ENCODE measurements around the gene PPP1R1C. TPM values are rescaled to one million over a fixed set of nuclear protein-coding genes. Genes with fewer than 3 reads are reported as not detected.

PPP1R1C gene
- total RNA-seq, 2 experiments from 2014 or later = not detected

DNA sequence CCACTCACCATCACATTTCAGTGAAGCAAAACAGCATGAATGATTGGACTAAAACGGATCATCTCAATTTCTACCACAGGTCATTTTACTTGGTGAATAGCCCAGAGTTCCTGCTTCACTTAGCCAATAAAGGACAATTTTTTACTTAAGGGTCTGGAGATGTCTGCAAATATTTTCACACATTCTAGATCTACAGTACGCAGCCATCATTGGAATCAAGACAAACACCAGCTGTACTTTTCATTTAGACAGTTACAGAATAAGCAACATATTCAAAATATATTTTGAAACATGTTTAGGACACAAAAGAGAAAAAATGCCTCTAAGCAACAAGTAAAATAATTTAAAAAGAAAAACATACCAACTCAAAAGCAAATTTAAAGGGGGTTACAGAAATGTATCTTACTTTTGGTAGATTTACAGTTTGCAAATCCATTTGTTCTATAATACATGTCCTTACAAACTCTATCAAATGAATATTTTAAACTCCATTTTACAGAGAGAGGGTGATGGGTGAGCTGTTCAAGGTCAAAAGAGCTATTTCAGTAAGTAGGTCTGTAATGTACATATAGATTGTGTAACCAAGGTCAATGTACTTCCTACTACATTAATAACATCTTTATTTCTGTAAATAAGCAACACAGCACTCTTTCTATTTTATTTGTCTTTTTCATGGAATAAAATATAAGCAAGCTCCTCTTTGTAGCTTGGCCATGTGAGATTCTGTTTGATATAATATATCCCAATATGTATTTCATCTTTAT lies 13.4 kb downstream of the PPP1R1C start:
- H2AFZ ChIP-seq (ENCODE audit: low read length) = no peak overlapping the region
- ChIA-PET CTCF (ENCODE audit: unreplicated experiment) (no interaction called here), POLR2A (interaction anchor here (0.7 to 2.0 kb wide), 4 partner anchors 7 to 210 kb away, joined by 3 to 5 read pairs (median 4); no protein-coding TSS in a partner anchor)
- H4K20me1 ChIP-seq (ENCODE audit: insufficient read depth, low read length) = no peaks in the 10 kb centered on the region
- H3K4me3 ChIP-seq (ENCODE audit: low read depth, low read length, poor library complexity, severe bottlenecking) = no peak overlapping the region
- no peak for TF ChIP-seq EZH2phosphoT487 (IDR thresholded peaks at IDR 0.05; ENCODE audit: borderline replicate concordance, low read depth, low read length)
- no peak for TF ChIP-seq CTCF (conservative IDR thresholded peaks at IDR 0.05; ENCODE audit: low read length)
- no peak overlapping the region for H3K4me2 ChIP-seq (ENCODE audit: low read length)
- no TSS peak for BruUV-seq (replicated peaks)
- H3K79me2 ChIP-seq (ENCODE audit: insufficient read depth, low read depth, low read length) = no peaks in the 10 kb centered on the region
- no peaks in the 10 kb centered on the region for H3K9me3 ChIP-seq (ENCODE audit: low read length)
- no peak for DNase-seq (ENCODE audit: low spot score)
- no peak overlapping the region for H3K27ac ChIP-seq (ENCODE audit: low read depth, low read length, poor library complexity, severe bottlenecking)
- H3K36me3 ChIP-seq (ENCODE audit: insufficient read depth, low read length) = no peaks in the 10 kb centered on the region
- intact Hi-C loops (cut with micrococcal nuclease; ENCODE audit: unreplicated experiment) = no loop called here
- H3K9me2 ChIP-seq (ENCODE audit: insufficient read depth, low read length) = no peaks in the 10 kb centered on the region
- H3K4me1 ChIP-seq (ENCODE audit: insufficient read depth, low read length, poor library complexity, severe bottlenecking) = no peaks in the 10 kb centered on the region

DNA sequence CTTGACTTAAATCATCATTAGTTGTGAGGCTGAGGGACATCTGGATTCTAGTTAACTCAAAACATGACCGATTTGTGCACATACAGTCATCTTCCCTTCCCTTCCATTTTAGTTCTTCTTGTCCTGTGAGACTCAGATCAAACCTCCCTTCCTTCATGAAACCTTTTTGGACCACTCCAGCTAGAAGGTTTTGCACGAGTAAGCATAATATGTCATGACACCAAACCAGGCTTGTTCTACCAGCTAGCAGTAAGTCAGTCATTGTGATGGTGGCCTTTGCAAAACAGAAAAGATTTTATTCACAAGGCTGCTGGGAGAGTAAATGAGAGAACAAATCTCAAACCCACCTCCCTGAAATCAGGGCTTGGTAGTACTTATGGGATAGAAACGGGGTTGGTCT lies 14.3 kb downstream of the PPP1R1C start:
- no peak for DNase-seq (ENCODE audit: low spot score)
- H2AFZ ChIP-seq (ENCODE audit: low read length) = no peak overlapping the region
- H3K4me2 ChIP-seq (ENCODE audit: low read length) = no peak overlapping the region
- intact Hi-C loops (cut with micrococcal nuclease; ENCODE audit: unreplicated experiment) = no loop called here
- no TSS peak for BruUV-seq (replicated peaks)
- no peaks in the 10 kb centered on the region for H4K20me1 ChIP-seq (ENCODE audit: insufficient read depth, low read length)
- POLR2A ChIA-PET = interaction anchor here (1.1 to 1.4 kb wide), 2 partner anchors 8 to 11 kb away, joined by 3 to 5 read pairs; no protein-coding TSS in a partner anchor
- no peaks in the 10 kb centered on the region for H3K36me3 ChIP-seq (ENCODE audit: insufficient read depth, low read length)
- H3K9me2 ChIP-seq (ENCODE audit: insufficient read depth, low read length) = no peaks in the 10 kb centered on the region
- no peak for TF ChIP-seq CTCF (conservative IDR thresholded peaks at IDR 0.05; ENCODE audit: low read length)
- TF ChIP-seq EZH2phosphoT487 (IDR thresholded peaks at IDR 0.05; ENCODE audit: borderline replicate concordance, low read depth, low read length) = no peak
- no peaks in the 10 kb centered on the region for H3K9me3 ChIP-seq (ENCODE audit: low read length)
- CTCF ChIA-PET (ENCODE audit: unreplicated experiment) = no interaction called here
- no peak overlapping the region for H3K27ac ChIP-seq (ENCODE audit: low read depth, low read length, poor library complexity, severe bottlenecking)
- no peaks in the 10 kb centered on the region for H3K79me2 ChIP-seq (ENCODE audit: insufficient read depth, low read depth, low read length)
- H3K4me3 ChIP-seq (ENCODE audit: low read depth, low read length, poor library complexity, severe bottlenecking) = no peak overlapping the region
- no peaks in the 10 kb centered on the region for H3K4me1 ChIP-seq (ENCODE audit: insufficient read depth, low read length, poor library complexity, severe bottlenecking)

GRCh38 chr2:182004945-182005520 lies 19.4 kb downstream of the PPP1R1C start:
- H4K20me1 ChIP-seq (ENCODE audit: insufficient read depth, low read length) = no peaks in the 10 kb centered on the region
- DNase-seq (ENCODE audit: low spot score) = no peak
- no peak overlapping the region for H3K4me2 ChIP-seq (ENCODE audit: low read length)
- intact Hi-C loops (cut with micrococcal nuclease; ENCODE audit: unreplicated experiment) = no loop called here
- ChIA-PET POLR2A (interaction anchor here (0.6 to 1.2 kb wide), 2 partner anchors 15 to 466 kb away, joined by 3 to 4 read pairs; no protein-coding TSS in a partner anchor), CTCF (ENCODE audit: unreplicated experiment) (no interaction called here)
- no peaks in the 10 kb centered on the region for H3K79me2 ChIP-seq (ENCODE audit: insufficient read depth, low read depth, low read length)
- H2AFZ ChIP-seq (ENCODE audit: low read length) = no peak overlapping the region
- no peaks in the 10 kb centered on the region for H3K9me2 ChIP-seq (ENCODE audit: insufficient read depth, low read length)
- H3K27ac ChIP-seq (ENCODE audit: low read depth, low read length, poor library complexity, severe bottlenecking) = no peak overlapping the region
- no peak for TF ChIP-seq CTCF (conservative IDR thresholded peaks at IDR 0.05; ENCODE audit: low read length)
- H3K9me3 ChIP-seq (ENCODE audit: low read length) = no peaks in the 10 kb centered on the region
- no peak overlapping the region for H3K4me3 ChIP-seq (ENCODE audit: low read depth, low read length, poor library complexity, severe bottlenecking)
- H3K4me1 ChIP-seq (ENCODE audit: insufficient read depth, low read length, poor library complexity, severe bottlenecking) = no peaks in the 10 kb centered on the region
- H3K36me3 ChIP-seq (ENCODE audit: insufficient read depth, low read length) = no peaks in the 10 kb centered on the region
- BruUV-seq (replicated peaks) = no TSS peak
